Measurements from ENCODE around the gene OR1I1. TPM values are rescaled to one million over a fixed set of nuclear protein-coding genes. Genes with fewer than 3 reads are reported as not detected.

OR1I1 gene
- polyA plus RNA-seq, 2 of the 4 experiments (the other 2 are of a cell fraction) = not detected

GRCh38 chr19:15091918-15092753, 10.1 kb downstream of the OR1I1 start:
- TF ChIP-seq GATA3 (IDR thresholded peaks at IDR 0.05; ENCODE audit: borderline replicate concordance) (no peak), SMC3 (IDR thresholded peaks at IDR 0.05) (0 out of 3 replicates have a peak, but pooled peaks have one; percentile 24), RAD21 (conservative IDR thresholded peaks at IDR 0.05 in 1 of 2, IDR thresholded peaks at IDR 0.05 in 1 of 2) (peak; percentile 65 to 69), CTCF (IDR thresholded peaks at IDR 0.05) (peak; percentile 64)
- DNase-seq (ENCODE audit: low read depth in 1 of 2, low spot score in 1 of 2) (peak in 1 of 2 experiments; percentile 72), ATAC-seq (peak; percentile 67 to 82; a peak in 4 of 6 replicates), FAIRE-seq (no peak)
- H3K9me3 ChIP-seq = no peaks in the 10 kb centered on the region
- POLR2A ChIA-PET = interaction anchor here (0.6 kb wide), 2 partner anchors 157 to 306 kb away, joined by 3 to 4 read pairs; no protein-coding TSS in a partner anchor
- H3K4me2 ChIP-seq = peak overlapping the region; percentile 70
- CTCF ChIA-PET = interaction anchor here (0.5 to 2.4 kb wide), 37 partner anchors 9 to 1597 kb away, joined by 3 to 21 read pairs (median 3); partner anchors contain the start of gene OR1I1
- WGBS (ENCODE audit: missing lambda C conversion rate) = 12% methylated on average over 12 of the region's 13 CpGs
- H3K4me3 ChIP-seq = no peak overlapping the region
- H3K27ac ChIP-seq = no peak overlapping the region
- H3K4me1 ChIP-seq = 0 out of 3 replicates have a peak, but pooled peaks cover 5% of the 10 kb centered on the region

- no peak overlapping the region for H3K27ac ChIP-seq
- ATAC-seq = no peak
- no peaks in the 10 kb centered on the region for H3K9me3 ChIP-seq
- H3K4me3 ChIP-seq = no peak overlapping the region
- H3K4me1 ChIP-seq = 0 out of 3 replicates have a peak, but pooled peaks cover 5% of the 10 kb centered on the region
- POLR2A ChIA-PET = no interaction called here
- no peak for FAIRE-seq
- TF ChIP-seq FOXS1 (CRISPR knock-in tag; IDR thresholded peaks at IDR 0.05) = no peak
- TF ChIP-seq HOXB5 (CRISPR knock-in tag; IDR thresholded peaks at IDR 0.05) = no peak
- no peak for TF ChIP-seq EHF (CRISPR knock-in tag; IDR thresholded peaks at IDR 0.05)
- no peak for TF ChIP-seq RAD21 (conservative IDR thresholded peaks at IDR 0.05 in 1 of 2, IDR thresholded peaks at IDR 0.05 in 1 of 2)
- TF ChIP-seq REST (IDR thresholded peaks at IDR 0.05) = no peak
- no peak for TF ChIP-seq PBX3 (IDR thresholded peaks at IDR 0.05)
- TF ChIP-seq HOXA7 (CRISPR knock-in tag; IDR thresholded peaks at IDR 0.05) = no peak
- no peak for TF ChIP-seq FOSB (CRISPR knock-in tag; IDR thresholded peaks at IDR 0.05)
- no peak for TF ChIP-seq USF2 (IDR thresholded peaks at IDR 0.05)
- no peak for TF ChIP-seq NR3C1 (IDR thresholded peaks at IDR 0.05)
- TF ChIP-seq MAZ (IDR thresholded peaks at IDR 0.05; ENCODE audit: borderline replicate concordance, low read depth, low read length) = no peak
- no peak for TF ChIP-seq SREBF2 (IDR thresholded peaks at IDR 0.05)
- no peak for TF ChIP-seq HOXB13 (CRISPR knock-in tag; IDR thresholded peaks at IDR 0.05; ENCODE audit: low read depth)
- TF ChIP-seq ZFP36 (IDR thresholded peaks at IDR 0.05; ENCODE audit: borderline replicate concordance, partially characterized antibody) = no peak
- TF ChIP-seq RARB (CRISPR knock-in tag; IDR thresholded peaks at IDR 0.05) = no peak
- no peak for TF ChIP-seq JUNB (IDR thresholded peaks at IDR 0.05)
- no peak for TF ChIP-seq CHD4 (IDR thresholded peaks at IDR 0.05; ENCODE audit: borderline replicate concordance)
- TF ChIP-seq RFX5 (IDR thresholded peaks at IDR 0.05) = no peak
- no peak for DNase-seq (ENCODE audit: low read depth in 1 of 2, low spot score in 1 of 2)
- 66% methylated on average over 2 of the region's 2 CpGs for WGBS (ENCODE audit: missing lambda C conversion rate)
- CTCF ChIA-PET = interaction anchor here (0.6 to 2.4 kb wide), 11 partner anchors 8 to 787 kb away, joined by 3 to 21 read pairs (median 5); partner anchors contain the start of gene OR1I1
- H3K4me2 ChIP-seq = no peak overlapping the region
These were observed 11.0 kb downstream of the OR1I1 start for GRCh38 chr19:15093001-15093400.

All from A549 (cell line).